HUES64 (cell line): ENCODE measurements around the gene USP51.
A peak's percentile ranks its signal among the peaks of the same experiment; 100 is the strongest.
"Not testable (repeated sequence)": the region's sequence is repeated elsewhere in the genome, so short reads cannot be mapped to it uniquely, and the experiment has no call there.

Experiments used
- H3K27ac ChIP-seq: 2 replicates; pipeline ENCODE4 v1.7.0; 2013; ENCODE audit warnings: low read depth, low read length, inconsistent platforms
- H3K27me3 ChIP-seq: 2 replicates; pipeline ENCODE4 v1.6.1; 2013; ENCODE audit warnings: mild to moderate bottlenecking, low read length; ENCODE audit not compliant: insufficient read depth
- H3K36me3 ChIP-seq: 2 replicates; pipeline ENCODE4 v1.6.1; 2013; ENCODE audit warnings: mild to moderate bottlenecking, low read length; ENCODE audit not compliant: insufficient read depth
- H3K4me1 ChIP-seq: 2 replicates; pipeline ENCODE4 v1.6.1; 2013; ENCODE audit warnings: mild to moderate bottlenecking, low read length, moderate library complexity; ENCODE audit not compliant: insufficient read depth
- H3K4me3 ChIP-seq: 2 replicates; pipeline ENCODE4 v1.5.1; 2013; ENCODE audit warnings: mild to moderate bottlenecking, low read length, moderate library complexity
- H3K9ac ChIP-seq: 2 replicates; pipeline ENCODE4 v1.6.1; 2013; ENCODE audit warnings: mild to moderate bottlenecking, low read depth, low read length
- H3K9me3 ChIP-seq: 2 replicates; pipeline ENCODE4 v1.6.1; 2013; ENCODE audit warnings: low read depth, low read length; ENCODE audit not compliant: insufficient read depth
- WGBS: fragments of 150-250, 120-280 bp; methylation state at CpG from one replicate; pipeline ENCODE4 v1.1.7; 2013; ENCODE audit warnings: missing lambda C conversion rate; 5-methylcytosine and 5-hydroxymethylcytosine counted together

The USP51 gene

DNA sequence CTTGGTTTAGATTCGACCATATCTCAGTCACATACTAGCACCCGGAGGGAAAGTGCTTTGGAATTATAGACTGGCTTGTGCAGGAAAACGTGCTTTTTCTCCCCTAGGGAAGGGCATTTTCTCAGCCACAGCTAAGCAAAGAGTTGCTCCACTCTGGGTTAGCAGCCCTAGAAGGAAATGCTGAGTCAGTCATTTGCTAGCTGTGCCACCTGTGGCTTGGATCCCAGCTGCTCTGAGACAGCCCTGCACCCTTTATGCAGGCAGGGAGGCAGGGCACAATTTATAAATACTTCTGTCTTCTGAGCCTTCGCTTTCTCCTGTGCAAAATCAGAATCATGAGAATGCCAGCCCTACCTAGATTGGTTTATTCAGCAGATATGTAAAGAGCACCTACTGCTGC, 1.3 kb upstream of the USP51 start:
- 88% methylated on average over 3 of the region's 4 CpGs for WGBS
- H3K4me3 ChIP-seq, result no peak overlapping the region
- H3K27ac ChIP-seq, result no peak overlapping the region
- no peaks in the 10 kb centered on the region for H3K27me3 ChIP-seq
- H3K36me3 ChIP-seq, result peaks cover 11% of the 10 kb centered on the region; the same call in 1 of the 2 replicates
- H3K4me1 ChIP-seq, result peaks cover 9% of the 10 kb centered on the region; the same call in 1 of the 2 replicates
- no peak overlapping the region for H3K9ac ChIP-seq
- H3K9me3 ChIP-seq, result no peaks in the 10 kb centered on the region

DNA sequence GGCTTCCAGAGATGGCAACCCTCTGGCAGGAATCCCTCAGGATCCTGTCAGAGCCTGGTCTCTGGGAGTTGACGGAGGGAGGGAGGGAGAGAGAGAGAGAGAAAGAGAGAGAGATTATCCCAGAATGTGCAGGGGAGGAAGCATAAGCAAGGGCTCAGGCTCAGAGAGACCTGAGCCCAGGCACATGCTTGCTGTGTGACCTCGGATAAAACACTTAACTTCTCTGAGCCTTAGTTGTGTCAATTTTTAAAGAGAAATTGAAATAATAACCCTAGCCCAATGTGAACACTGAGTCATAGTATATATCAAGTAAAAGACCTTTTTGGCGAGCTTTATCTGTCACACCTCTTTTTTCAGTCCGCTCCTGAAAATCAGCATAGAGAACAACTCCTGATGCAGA, 473 bp upstream of the USP51 start:
- Histone ChIP-seq H3K27ac (peak overlapping the region; percentile 88; the same call in 1 of the 2 replicates), H3K36me3 (peaks cover 11% of the 10 kb centered on the region; the same call in 1 of the 2 replicates), H3K4me3 (peak overlapping the region; percentile 72), H3K9ac (peak overlapping the region; percentile 44; the same call in 1 of the 2 replicates), H3K9me3 (no peaks in the 10 kb centered on the region), H3K27me3 (no peaks in the 10 kb centered on the region), H3K4me1 (peaks cover 9% of the 10 kb centered on the region; the same call in 1 of the 2 replicates)
- WGBS, result 33% methylated on average over 2 of the region's 4 CpGs

DNA sequence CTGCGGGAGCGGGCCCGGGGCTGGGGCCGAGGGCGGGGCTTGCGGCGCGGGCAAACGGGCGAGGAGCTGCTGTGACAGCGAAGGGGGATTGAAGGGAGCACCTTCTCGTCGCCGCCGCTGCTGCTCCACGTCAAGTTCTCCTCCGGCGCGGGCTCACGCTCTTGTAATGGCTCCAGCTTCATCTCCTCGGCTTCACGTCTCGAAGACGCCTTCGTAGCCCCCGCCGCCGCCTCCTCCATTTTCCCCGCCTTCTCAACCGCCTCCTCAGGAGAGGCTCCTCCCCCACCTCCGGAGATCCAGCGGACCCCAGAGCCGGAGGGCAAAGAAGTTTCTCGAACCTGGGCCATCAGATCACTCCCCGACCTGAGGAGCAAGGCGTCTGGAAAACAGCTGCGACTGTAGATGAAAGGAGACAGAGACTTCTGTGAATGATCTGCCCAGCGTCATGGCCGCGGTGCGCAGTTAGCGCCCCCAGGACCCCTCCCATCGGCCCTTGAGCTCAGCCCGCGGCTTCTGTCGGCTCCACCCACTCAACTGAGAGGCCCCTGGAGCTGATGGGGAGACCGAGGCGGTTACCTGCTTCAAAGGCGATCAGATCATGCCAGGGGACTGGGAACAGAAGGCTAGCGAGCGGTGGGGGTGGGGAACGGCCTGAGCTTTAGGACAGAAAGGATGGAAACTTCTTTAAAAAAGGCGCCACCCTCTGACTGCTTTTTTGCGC, 895 bp downstream of the USP51 start:
- Histone ChIP-seq H3K9ac (peak overlapping the region; percentile 75), H3K27ac (peak overlapping the region; percentile 88), H3K4me3 (peak overlapping the region; percentile 72), H3K9me3 (no peaks in the 10 kb centered on the region), H3K36me3 (peaks cover 11% of the 10 kb centered on the region; the same call in 1 of the 2 replicates), H3K4me1 (peaks cover 9% of the 10 kb centered on the region; the same call in 1 of the 2 replicates), H3K27me3 (no peaks in the 10 kb centered on the region)
- WGBS, result 3% methylated on average over 53 of the region's 54 CpGs

DNA sequence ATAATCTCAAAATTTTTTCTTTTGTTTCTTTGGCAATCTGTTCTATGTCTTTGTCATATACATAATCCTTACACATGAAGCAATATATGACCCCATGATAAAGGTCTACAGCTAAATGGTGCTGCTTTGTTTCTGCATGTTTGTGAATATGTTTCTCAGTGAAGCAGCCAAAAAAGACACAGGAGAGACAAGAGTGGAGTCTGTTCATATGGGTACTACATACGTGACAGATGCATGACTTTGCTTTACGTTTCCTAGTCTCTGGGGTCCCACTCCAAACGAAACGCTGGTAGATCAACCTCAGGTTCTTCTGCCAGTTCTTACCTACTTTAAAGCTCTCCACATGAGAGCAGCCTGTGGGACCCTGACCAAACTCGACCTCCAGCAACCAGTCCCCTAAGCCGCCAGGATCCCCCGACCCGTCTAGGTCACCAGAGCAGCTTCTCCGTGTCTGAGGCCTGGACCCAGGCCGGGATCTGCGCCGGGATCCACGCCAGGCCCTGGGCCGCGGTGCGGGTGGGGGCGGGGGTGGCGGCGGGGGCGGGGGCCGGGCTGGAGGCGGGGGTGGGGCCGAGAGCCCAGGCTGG, 1.5 kb downstream of the USP51 start:
- Histone ChIP-seq H3K4me1 (peaks cover 9% of the 10 kb centered on the region; the same call in 1 of the 2 replicates), H3K27me3 (no peaks in the 10 kb centered on the region), H3K4me3 (peak overlapping the region; percentile 72), H3K36me3 (peaks cover 11% of the 10 kb centered on the region; the same call in 1 of the 2 replicates), H3K9ac (peak overlapping the region; percentile 70), H3K27ac (peak overlapping the region; percentile 25; the same call in 1 of the 2 replicates), H3K9me3 (no peaks in the 10 kb centered on the region)
- 21% methylated on average over 8 of the region's 23 CpGs for WGBS

DNA sequence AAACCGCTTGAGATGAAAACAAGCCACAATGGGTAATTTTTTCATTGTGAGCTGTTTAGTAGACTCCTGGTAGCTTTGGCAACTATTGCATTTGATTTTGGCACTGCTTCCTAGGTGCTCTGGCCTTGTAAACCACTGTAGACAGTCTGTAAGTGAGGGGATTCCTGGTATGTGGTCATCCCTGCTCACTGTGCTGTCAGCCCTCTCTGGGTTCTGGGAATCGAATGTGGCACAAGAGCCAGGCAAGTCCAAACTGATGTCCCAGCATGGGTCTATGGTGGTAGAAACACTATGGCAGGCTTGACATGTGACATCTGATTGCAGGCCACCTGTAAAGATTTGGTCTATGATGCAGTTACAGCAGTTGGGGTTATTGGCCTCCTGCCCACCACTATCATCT, 2.5 kb downstream of the USP51 start:
- H3K4me1 ChIP-seq, result peaks cover 9% of the 10 kb centered on the region; the same call in 1 of the 2 replicates
- WGBS, result 93% methylated on average over 2 of the region's 2 CpGs
- no peaks in the 10 kb centered on the region for H3K27me3 ChIP-seq
- H3K9ac ChIP-seq, result no peak overlapping the region
- no peak overlapping the region for H3K27ac ChIP-seq
- H3K36me3 ChIP-seq, result peaks cover 11% of the 10 kb centered on the region; the same call in 1 of the 2 replicates
- H3K9me3 ChIP-seq, result no peaks in the 10 kb centered on the region
- H3K4me3 ChIP-seq, result no peak overlapping the region

DNA sequence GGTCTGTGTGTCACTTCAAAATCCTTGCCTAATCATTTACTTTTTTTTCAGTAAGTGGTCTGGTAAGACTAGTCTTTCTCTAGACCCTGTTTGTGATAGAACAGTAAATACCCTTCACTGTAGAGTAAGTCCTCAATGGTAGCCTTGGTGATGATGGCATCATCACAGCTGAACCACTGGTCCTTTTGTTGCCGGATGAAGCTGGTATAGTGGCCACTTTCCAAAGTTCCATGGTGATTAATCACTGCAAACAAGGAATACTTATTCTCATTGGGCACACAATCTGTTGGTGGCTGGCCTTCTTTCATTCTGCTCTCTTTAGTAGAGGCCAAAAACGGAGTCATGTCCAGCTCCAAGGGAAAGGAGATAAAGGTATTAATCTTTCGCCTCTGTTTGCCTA, 2.9 kb downstream of the USP51 start:
- Histone ChIP-seq H3K4me3 (no peak overlapping the region), H3K27ac (no peak overlapping the region), H3K9ac (no peak overlapping the region), H3K27me3 (no peaks in the 10 kb centered on the region), H3K9me3 (no peaks in the 10 kb centered on the region), H3K4me1 (peaks cover 9% of the 10 kb centered on the region; the same call in 1 of the 2 replicates), H3K36me3 (peaks cover 11% of the 10 kb centered on the region; the same call in 1 of the 2 replicates)
- 97% methylated on average over 3 of the region's 3 CpGs for WGBS

DNA sequence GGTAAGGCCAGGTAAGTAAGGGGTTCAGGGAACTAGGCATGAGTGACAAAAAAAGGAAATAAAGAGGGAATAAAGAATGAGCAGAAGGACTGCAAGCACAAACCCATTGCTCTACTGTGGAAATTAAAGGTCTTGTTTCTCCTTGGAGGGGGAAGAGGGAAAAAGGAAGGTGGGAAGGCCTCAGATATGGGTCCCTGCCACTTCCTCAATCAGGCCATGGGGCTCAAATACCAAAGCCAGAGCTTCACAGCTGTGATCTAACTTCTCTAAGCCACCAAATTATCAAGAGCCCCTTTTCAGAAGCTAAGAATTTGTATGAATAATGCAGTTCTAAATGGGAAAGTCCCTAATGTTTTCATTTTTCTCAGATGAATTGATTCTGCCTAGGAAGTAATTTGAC, 4.7 kb downstream of the USP51 start:
- Histone ChIP-seq H3K9ac (no peak overlapping the region), H3K27ac (no peak overlapping the region)

DNA sequence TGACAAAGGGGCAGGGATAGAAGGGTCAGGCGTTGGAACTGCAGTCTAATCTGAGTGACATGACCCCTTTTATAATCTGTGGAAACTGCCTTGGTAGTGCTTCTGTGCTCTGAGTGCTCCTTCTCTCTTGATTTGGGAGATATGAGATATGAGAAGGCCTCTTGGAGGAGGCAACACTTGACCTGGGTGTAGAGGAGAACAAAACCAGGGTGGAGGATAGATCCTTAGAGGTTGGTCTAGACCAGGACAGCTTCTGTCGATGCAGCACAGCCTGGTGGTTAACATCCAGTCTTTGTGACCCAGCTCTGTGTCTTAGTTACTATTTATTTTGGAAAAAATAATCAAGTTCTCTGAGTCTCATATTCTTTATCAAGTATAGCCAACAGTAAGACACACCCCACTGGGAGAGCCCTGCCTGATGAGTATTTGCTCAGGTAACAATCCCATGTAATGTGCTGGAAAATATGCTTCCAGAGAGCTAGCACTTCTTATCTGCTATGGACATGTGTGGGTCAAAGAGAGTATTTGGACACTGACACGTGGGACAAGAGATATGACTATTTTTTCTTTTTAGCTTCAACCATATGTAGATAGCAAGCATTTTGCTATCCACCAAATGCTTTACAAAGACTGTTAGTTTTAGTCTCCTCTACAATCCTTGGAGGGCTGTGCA, 9.1 kb downstream of the USP51 start:
- Histone ChIP-seq H3K27ac (no peak overlapping the region), H3K9ac (no peak overlapping the region), H3K4me3 (no peak overlapping the region), H3K27me3 (no peaks in the 10 kb centered on the region), H3K36me3 (no peaks in the 10 kb centered on the region), H3K4me1 (no peaks in the 10 kb centered on the region), H3K9me3 (no peaks in the 10 kb centered on the region)
- WGBS, result 77% methylated on average over 3 of the region's 3 CpGs

More for the DNA sequence above, 4.7 kb downstream of the USP51 start:
- Histone ChIP-seq H3K9me3 (no peaks in the 10 kb centered on the region), H3K36me3 (peaks cover 11% of the 10 kb centered on the region; the same call in 1 of the 2 replicates), H3K4me3 (no peak overlapping the region), H3K27me3 (no peaks in the 10 kb centered on the region), H3K4me1 (peaks cover 4% of the 10 kb centered on the region; the same call in 1 of the 2 replicates)

DNA sequence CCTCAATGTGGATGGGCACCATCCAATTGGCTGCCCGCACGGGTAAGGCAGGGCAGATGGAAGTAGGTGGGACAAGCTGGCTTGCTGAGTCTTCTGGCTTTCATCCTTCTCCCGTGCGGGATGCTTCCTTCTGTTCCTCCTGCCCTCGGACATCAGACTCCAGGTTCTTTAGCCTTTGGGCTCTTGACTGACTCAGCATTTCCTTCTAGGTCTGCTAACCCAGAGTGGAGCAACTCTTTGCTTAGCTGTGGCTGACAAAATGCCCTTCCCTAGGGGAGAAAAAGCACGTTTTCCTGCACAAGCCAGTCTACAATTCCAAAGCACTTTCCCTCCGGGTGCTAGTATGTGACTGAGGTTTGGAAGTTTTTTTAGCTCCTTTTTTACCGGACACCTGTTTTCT, 9.7 kb downstream of the USP51 start:
- H3K4me3 ChIP-seq, H3K27me3 ChIP-seq, H3K27ac ChIP-seq, H3K9ac ChIP-seq, H3K36me3 ChIP-seq, H3K4me1 ChIP-seq, H3K9me3 ChIP-seq: not testable (repeated sequence)
- 100% methylated on average over 2 of the region's 8 CpGs for WGBS

DNA sequence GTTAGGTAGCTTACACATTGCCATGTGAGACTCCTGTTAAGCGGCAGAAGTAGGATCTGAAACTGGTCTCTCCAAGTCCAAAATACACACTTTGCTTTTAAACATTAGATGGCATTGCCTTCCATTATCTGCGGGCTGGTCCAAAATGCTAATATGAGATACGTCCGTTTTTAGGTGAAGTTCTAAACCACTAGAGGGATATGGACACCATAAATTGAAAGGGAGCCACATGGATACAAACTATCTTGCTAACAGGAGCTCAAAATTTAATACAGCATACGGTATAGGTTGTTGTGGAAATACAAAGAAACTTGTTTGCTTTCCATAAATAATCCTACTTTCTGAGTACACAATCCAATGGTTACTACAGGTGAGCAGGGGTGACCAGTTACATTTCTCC, 23.9 kb downstream of the USP51 start:
- not testable (repeated sequence) for H3K27ac ChIP-seq, H3K4me1 ChIP-seq, H3K27me3 ChIP-seq, H3K9me3 ChIP-seq, H3K4me3 ChIP-seq, H3K36me3 ChIP-seq, H3K9ac ChIP-seq
- no CpG with 5 or more reads among the region's 5 CpGs for WGBS

DNA sequence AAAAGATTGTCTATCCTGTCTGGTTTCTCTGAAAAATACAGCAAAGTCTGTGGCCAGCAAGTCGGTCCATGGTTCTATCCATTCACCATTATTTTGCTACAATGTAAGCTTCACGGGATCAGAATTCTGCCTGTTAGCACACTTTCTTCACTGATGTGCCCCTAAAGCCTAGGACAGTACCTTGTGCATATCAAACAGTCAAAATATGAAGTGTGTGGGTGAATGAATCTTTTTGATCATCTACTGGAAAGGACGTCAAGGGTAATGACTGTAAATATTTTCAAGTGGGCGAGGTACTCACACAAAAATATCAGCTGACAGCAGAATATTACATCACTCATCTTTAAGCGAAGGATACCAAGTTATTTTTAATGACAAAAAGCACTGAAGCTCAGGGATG, 24.5 kb downstream of the USP51 start:
- H3K9me3 ChIP-seq, H3K4me1 ChIP-seq, H3K27me3 ChIP-seq, H3K27ac ChIP-seq, H3K36me3 ChIP-seq, H3K9ac ChIP-seq, H3K4me3 ChIP-seq: not testable (repeated sequence)
- no CpG with 5 or more reads among the region's 5 CpGs for WGBS
